ENCODE results near the gene ASAP3.
A peak's percentile ranks its signal among the peaks of the same experiment; 100 is the strongest.

ASAP3 gene

GRCh38 chr1:23483321-23484252 is at the start of gene ASAP3:
ASAP3 (minus strand) TSS chr1:23484179; CDS start chr1:23484133, 46 bp downstream.
- no peak for DNase-seq

GRCh38 chr1:23533246-23534023 is 49.5 kb upstream of the ASAP3 start:
- no peak for DNase-seq

DNA sequence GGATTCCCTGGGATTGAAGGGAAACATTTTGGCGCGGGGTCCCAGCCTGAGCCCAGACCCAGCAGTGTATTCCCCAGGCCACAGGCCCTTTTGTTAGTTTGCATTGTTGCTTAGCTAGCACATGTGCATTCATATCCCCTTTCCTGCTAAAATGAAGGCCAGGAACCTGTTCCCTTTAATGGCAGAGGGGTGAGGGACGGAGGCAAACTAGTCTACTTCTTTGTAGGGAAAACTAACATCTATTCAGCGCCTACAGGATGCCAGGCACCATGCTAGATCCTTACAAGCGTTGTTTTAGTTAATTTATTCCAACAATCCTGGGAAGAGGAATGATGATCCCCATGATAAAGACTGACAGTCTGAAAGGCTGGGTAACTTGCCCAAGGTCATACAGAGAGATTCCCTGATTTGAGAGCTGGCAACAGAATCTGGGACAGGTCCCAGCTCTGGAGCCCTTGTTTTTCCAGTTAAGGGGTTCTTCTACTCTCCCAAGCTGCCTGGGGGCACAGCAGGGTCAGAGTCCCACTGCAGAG is 47.6 kb upstream of the ASAP3 start:
- DNase-seq, result no peak

GRCh38 chr1:23530747-23531561 is 47.0 kb upstream of the ASAP3 start, which contains the start of gene E2F2:
E2F2 (minus strand) TSS chr1:23531233; CDS start chr1:23530793, 440 bp downstream.
- DNase-seq, result peak; percentile 91

- DNase-seq, result peak; percentile 69
Measured at GRCh38 chr1:23530087-23530746, 46.2 kb upstream of the ASAP3 start.

- peak; percentile 27 for DNase-seq
Measured at GRCh38 chr1:23529146-23530086, 45.4 kb upstream of the ASAP3 start.

GRCh38 chr1:23528250-23528978 is 44.4 kb upstream of the ASAP3 start:
- DNase-seq, result peak; percentile 53

- DNase-seq, result no peak
Measured at GRCh38 chr1:23527900-23528249, 43.9 kb upstream of the ASAP3 start.

GRCh38 chr1:23527366-23527765 is 43.4 kb upstream of the ASAP3 start:
- DNase-seq, result no peak

- DNase-seq, result no peak
Measured at GRCh38 chr1:23526329-23527041, 42.5 kb upstream of the ASAP3 start.

GRCh38 chr1:23525558-23526250 is 41.7 kb upstream of the ASAP3 start:
- DNase-seq, result no peak

GRCh38 chr1:23524716-23525401 is 40.9 kb upstream of the ASAP3 start:
- DNase-seq, result peak; percentile 83

DNA sequence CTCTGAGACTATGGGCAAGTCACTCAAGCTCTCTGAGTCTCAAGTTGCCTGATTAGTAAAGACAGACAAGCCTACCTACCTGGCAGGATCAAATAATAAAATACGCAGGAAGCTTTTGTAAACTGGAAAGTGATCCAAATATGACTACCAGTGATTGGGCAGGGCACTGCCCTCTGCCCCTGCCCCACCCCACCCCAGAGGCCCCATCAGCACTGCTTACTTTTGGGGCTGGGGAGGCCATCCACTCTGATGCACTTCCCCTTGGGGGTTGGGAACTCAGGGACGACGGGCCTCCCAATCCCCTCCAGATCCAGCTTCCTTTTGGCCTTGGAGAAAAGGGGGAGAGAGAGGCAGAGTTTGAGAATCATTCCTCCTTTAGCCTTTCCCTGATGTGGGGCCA is 40.2 kb upstream of the ASAP3 start:
- no peak for DNase-seq

GRCh38 chr1:23522244-23522982 is 38.4 kb upstream of the ASAP3 start:
- no peak for DNase-seq

- DNase-seq, result no peak
Measured at GRCh38 chr1:23521588-23521987, 37.6 kb upstream of the ASAP3 start.

GRCh38 chr1:23517581-23517980 is 33.6 kb upstream of the ASAP3 start:
- no peak for DNase-seq

DNA sequence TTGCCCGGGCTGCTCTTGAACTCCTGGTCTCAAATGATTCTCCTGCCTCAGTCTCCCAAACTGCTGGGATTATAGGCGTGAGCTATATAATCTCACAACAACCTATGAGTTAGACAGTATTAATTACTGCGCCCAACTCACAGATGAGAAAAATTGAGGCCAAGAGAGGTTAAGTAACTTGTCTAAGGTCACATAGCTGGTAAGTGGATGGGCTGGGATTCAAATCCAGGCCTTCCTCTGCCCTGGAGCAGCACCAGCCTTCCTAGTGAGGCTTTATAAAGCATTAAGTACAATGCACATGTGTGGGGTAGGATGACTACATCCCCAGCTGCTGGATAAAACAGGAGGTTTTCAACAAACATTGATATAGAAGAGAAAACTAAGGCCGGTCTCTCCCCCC is 31.9 kb upstream of the ASAP3 start:
- DNase-seq, result no peak

Data from NCI-H1092 treated with DMSO at 0.1 percent for 48 hours (cell line).